Muscle layer of duodenum (tissue), 2 donors: ENCODE results near the gene CHPT1.

Experiments
- H3K27ac ChIP-seq: one replicate; pipeline ENCODE4 v1.7.0; 2013; ENCODE audit warnings: mild to moderate bottlenecking, low read length
- H3K27me3 ChIP-seq: one replicate; pipeline ENCODE4 v1.7.0; 2013; ENCODE audit warnings: low read depth, mild to moderate bottlenecking, control low read depth, low read length
- H3K36me3 ChIP-seq, 2 donors: one replicate each; pipeline ENCODE4 v1.7.0; 2013; ENCODE audit warnings: low read length in 2 of 2, control low read depth in 1 of 2, mild to moderate bottlenecking in 1 of 2; ENCODE audit not compliant: insufficient read depth in 2 of 2, control insufficient read depth in 1 of 2
- H3K4me1 ChIP-seq, 2 donors: one replicate each; pipeline ENCODE4 v1.7.0; 2013; ENCODE audit warnings: low read length in 2 of 2, mild to moderate bottlenecking in 2 of 2, control low read depth in 1 of 2, moderate library complexity in 1 of 2; ENCODE audit not compliant: insufficient read depth in 2 of 2, control insufficient read depth in 1 of 2
- H3K4me3 ChIP-seq, 2 donors: one replicate each; pipeline ENCODE4 v1.7.0; 2013; ENCODE audit warnings: low read length in 2 of 2, low read depth in 1 of 2, mild to moderate bottlenecking in 1 of 2
- H3K9me3 ChIP-seq, 2 donors: one replicate each; pipeline ENCODE4 v1.7.0; 2013; ENCODE audit warnings: low read length in 2 of 2, control low read depth in 1 of 2, mild to moderate bottlenecking in 1 of 2; ENCODE audit not compliant: control insufficient read depth in 1 of 2
- donor health status: healthy.

Gene CHPT1

DNA sequence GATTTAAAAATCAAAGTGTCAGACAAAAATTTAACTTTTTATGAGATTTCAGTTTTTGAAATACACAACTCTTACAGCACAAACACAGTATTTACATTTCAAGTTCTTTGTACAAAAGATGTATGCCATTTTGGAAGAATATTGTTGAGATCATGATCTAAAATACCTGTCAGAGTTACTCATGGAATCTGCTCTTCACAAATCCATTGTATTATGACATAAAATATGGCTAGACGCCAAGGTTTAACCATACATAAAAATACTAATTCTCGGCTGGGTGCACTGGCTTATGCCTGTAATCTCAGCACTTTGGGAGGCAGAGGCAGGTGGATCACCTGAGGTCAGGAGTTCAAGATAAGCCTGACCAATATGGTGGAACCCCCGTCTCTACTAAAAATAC, 48.0 kb downstream of the CHPT1 start:
- no peaks in the 10 kb centered on the region for H3K9me3 ChIP-seq
- H3K4me1 ChIP-seq: no peaks in the 10 kb centered on the region
- H3K36me3 ChIP-seq: peaks cover 40 to 45% of the 10 kb centered on the region in 2 donors

DNA sequence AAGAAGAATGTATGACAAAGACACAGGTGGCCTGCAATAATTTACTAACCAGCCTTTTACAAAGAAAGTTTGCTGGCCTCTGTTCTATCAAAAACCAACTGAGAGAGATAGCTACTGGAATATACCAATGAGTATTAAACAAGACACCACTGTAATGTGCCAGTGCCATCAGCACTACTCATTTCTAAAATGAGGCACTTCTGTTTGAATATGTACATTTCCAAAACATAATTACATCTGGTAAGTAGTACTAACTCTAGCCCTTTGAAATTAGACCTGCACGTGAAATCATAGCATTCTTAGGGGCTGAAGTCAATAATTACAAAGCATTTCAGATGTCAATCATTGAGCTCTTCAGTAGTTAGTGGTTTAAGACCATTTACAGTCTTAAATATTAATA, 48.8 kb downstream of the CHPT1 start:
- Histone ChIP-seq H3K36me3 (peaks cover 40 to 51% of the 10 kb centered on the region in 2 donors), H3K4me1 (no peaks in the 10 kb centered on the region), H3K9me3 (no peaks in the 10 kb centered on the region), H3K27me3 (no peaks in the 10 kb centered on the region), H3K4me3 (no peak overlapping the region), H3K27ac (no peak overlapping the region)

More for the DNA sequence above, 48.0 kb downstream of the CHPT1 start:
- Histone ChIP-seq H3K4me3 (no peak overlapping the region), H3K27ac (no peak overlapping the region), H3K27me3 (no peaks in the 10 kb centered on the region)

DNA sequence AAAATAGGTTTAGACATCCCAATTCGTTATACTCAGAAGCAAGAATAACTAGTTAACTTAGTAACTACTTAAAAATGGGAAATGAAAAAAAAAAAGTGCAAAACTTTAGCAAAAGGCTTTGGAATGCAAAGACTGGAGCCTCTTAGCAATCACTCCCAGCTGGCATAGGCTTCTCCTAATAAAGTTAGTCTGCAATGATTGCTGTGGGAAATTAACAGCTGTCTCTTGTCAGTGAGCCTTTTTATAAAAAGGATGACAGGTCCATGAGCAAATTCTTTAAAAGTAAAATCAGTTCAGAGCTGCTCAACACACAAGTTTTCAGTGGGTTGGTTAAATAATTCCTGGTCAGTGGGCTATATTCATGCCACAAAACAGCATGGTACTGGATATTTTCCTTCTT, 49.2 kb downstream of the CHPT1 start:
- H3K9me3 ChIP-seq: no peaks in the 10 kb centered on the region
- H3K4me1 ChIP-seq: no peaks in the 10 kb centered on the region
- no peaks in the 10 kb centered on the region for H3K27me3 ChIP-seq
- H3K36me3 ChIP-seq: peaks cover 40 to 54% of the 10 kb centered on the region in 2 donors
- no peak overlapping the region for H3K27ac ChIP-seq
- H3K4me3 ChIP-seq: no peak overlapping the region

DNA sequence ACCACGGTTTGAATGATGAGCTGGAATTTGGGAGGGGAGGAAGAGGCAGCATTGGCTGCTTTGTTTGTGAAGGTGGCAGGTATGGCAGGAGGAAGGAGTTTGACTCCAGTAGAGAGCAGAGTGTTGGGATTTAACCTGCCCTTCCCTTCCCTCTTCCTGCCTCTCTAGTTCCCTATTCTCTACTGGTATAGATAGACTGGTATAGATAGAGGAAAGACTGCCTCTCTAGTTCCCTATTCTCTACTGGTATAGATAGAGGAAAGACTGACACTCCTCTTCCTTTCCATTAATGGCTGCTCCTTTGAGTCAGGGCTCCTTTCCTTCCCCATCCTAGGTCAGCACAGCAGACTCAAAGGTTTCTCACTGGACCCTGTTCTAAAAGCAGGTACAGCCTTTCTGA, 50.3 kb downstream of the CHPT1 start:
- peaks cover 46 to 55% of the 10 kb centered on the region in 2 donors for H3K36me3 ChIP-seq
- no peaks in the 10 kb centered on the region for H3K27me3 ChIP-seq
- H3K9me3 ChIP-seq: no peaks in the 10 kb centered on the region
- H3K4me1 ChIP-seq: no peaks in the 10 kb centered on the region
- H3K27ac ChIP-seq: no peak overlapping the region
- H3K4me3 ChIP-seq: no peak overlapping the region

DNA sequence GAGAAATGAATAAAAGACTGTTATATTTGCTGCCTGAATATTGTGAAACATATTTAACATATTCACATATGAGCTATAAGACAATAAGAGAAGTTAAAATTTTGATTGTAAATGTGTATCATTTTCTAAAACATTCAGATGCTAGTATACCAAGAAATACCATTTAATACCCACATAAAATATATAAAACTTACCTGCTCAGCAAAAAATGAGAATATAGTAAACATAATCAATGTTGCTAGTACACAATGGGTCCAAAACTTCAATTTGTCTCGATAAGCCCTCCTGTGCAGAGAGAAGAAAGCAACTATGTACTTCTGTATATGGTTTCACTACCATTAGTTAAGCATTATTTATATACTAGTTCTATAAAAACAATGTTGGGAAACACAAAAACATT, 51.5 kb downstream of the CHPT1 start:
- Histone ChIP-seq H3K9me3 (no peaks in the 10 kb centered on the region), H3K4me1 (no peaks in the 10 kb centered on the region), H3K4me3 (no peak overlapping the region), H3K36me3 (peaks cover 50 to 57% of the 10 kb centered on the region in 2 donors), H3K27me3 (no peaks in the 10 kb centered on the region), H3K27ac (no peak overlapping the region)

DNA sequence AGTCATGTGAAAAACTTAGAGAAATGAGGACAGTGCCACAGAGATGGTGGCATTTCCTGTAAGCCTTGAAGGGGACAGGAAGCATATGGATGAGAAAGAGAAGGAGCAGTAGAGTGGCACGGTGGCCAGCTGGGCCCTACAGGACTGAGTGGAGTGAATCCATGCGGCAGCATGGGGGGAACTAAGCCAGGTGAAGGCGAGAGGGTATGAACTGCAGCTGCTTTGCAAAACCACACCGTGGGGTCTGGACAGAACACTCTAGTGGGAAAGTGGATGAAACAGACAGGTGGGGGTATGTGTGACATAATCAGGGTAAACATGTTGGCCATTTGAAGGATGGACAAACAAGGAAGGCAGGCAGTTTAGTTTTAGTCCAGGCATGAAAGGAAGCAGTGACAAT, 52.2 kb downstream of the CHPT1 start:
- no peak overlapping the region for H3K27ac ChIP-seq
- no peaks in the 10 kb centered on the region for H3K9me3 ChIP-seq
- H3K4me1 ChIP-seq: no peaks in the 10 kb centered on the region
- no peaks in the 10 kb centered on the region for H3K27me3 ChIP-seq
- H3K36me3 ChIP-seq: peaks cover 42 to 56% of the 10 kb centered on the region in 2 donors
- no peak overlapping the region for H3K4me3 ChIP-seq

DNA sequence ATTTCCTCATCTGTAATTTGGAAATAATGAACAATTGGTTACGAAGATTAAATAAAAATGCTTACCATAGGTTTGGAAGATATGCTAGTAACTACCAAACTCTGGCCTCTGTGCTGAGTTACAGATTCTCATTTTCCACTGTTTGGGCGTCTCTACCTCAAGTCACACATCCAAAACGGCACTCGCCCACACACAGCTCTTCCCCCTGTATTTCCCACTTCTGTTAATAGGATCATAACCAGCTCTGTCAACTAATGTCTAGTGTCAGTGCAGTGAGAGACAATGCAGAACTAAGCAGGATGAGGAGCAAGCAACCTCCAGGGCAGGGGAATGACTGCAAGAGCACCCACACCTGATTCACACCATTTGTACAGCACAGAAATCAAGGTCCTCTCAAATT, 52.7 kb downstream of the CHPT1 start:
- Histone ChIP-seq H3K36me3 (peaks cover 39 to 51% of the 10 kb centered on the region in 2 donors), H3K27me3 (no peaks in the 10 kb centered on the region), H3K27ac (no peak overlapping the region), H3K4me1 (no peaks in the 10 kb centered on the region), H3K9me3 (no peaks in the 10 kb centered on the region), H3K4me3 (no peak overlapping the region)

DNA sequence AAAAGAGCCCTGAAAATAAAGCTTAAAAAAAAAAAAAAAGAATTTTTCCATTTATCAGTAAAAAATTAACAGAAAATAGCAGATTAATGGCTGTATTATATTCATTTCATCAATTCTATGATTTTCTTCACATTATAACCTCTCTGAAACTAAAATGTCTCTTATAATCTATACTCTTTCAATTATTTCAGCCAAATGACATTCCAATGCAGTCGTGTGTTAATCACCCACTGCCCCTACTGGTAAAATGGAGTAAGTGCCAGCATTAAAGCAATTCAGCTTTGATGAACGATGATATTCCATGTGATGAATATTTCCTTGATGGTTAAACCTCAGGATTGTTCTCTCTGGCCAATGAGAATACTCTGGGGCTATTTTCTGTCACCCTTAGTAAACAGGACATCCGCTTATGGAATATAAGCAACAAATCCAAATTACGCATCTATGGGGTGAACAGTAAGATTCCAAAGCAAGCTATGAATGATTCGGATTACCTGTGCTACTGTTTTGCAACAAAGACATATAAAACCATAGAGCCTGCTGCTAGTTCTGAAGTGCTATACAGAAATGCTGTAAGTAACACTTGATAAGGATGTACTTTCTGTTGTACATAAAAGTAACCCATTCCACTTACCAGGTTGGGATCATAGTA, 62.1 kb downstream of the CHPT1 start:
- peaks cover 17 to 20% of the 10 kb centered on the region in 2 donors for H3K36me3 ChIP-seq
- H3K27ac ChIP-seq: no peak overlapping the region
- H3K4me3 ChIP-seq: no peak overlapping the region
- H3K9me3 ChIP-seq: no peaks in the 10 kb centered on the region
- H3K4me1 ChIP-seq: no peaks in the 10 kb centered on the region
- H3K27me3 ChIP-seq: no peaks in the 10 kb centered on the region

DNA sequence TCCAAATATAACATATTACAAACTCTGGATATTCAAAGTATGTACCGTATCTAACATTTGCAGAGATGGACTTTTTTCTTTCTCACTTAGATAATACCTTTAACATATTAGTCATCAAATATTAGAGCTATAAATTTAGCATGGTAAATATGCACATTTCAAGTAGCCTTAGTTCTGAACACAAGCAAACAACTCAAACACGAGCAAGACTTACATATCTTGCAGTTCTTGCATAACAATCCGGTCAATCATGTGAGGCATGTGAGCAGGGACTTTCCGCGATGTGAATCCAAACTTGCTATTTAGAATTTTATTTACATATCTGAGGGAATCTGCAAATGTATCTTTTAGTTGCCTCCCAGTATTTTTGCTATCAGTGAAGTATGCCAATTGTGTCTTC, 63.9 kb downstream of the CHPT1 start:
- Histone ChIP-seq H3K4me3 (no peak overlapping the region), H3K4me1 (no peaks in the 10 kb centered on the region), H3K27ac (no peak overlapping the region), H3K36me3 (peaks cover 13 to 16% of the 10 kb centered on the region in 2 donors), H3K9me3 (no peaks in the 10 kb centered on the region), H3K27me3 (no peaks in the 10 kb centered on the region)

DNA sequence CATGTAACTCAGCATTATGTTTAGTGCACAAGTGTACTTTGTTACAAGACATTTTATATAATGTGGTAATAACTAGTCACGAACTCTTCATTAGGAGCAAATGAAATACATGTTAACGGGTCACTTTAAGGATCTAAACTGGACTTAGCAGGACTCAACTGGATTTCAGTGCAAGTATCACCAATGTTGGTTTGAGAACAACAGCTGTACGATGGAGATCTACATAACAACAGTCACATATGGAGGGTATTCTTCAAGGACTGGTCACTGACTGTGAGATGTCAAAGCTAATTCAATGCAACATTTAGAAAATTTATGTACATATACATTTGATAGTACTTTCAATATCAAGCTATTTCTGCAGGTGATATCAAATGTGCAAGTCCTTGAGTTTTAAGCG, 64.3 kb downstream of the CHPT1 start:
- H3K4me3 ChIP-seq: no peak overlapping the region
- H3K36me3 ChIP-seq: peaks cover 13 to 19% of the 10 kb centered on the region in 2 donors
- H3K27me3 ChIP-seq: no peaks in the 10 kb centered on the region
- H3K27ac ChIP-seq: no peak overlapping the region
- no peaks in the 10 kb centered on the region for H3K4me1 ChIP-seq
- H3K9me3 ChIP-seq: no peaks in the 10 kb centered on the region

DNA sequence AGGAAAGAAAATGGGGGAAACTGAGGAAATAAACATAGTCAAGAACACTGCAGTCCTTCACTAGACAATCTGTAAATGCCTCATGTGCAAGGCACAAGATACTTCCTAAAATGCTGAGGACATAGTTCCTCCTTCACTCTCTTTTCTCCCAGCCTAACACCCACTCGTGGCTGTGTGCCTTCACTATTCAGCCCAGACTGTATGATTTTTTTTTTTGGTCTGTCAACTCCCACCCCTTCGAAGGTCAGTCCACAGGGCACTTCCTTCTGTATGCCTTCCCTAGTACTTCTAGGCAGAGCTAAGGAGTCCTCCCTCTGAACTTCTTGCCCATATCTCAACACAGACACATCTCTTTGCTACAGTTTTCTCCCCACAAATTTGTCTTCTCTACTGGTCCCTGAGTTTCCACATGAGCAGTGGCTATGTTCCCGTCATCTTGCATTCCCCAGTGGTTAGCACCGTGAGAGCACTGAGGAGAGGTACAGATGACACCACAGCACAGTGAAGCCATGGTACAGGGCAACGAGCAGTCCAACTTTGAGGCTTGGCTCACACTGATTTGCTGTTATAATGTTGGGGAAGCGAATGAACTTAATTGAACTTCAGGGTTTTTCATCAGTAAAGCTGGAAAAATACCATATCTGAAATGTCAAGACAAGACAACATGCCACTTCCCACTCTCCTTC, 65.9 kb downstream of the CHPT1 start:
- H3K27me3 ChIP-seq: no peaks in the 10 kb centered on the region
- H3K9me3 ChIP-seq: no peaks in the 10 kb centered on the region
- H3K27ac ChIP-seq: no peak overlapping the region
- H3K4me1 ChIP-seq: no peaks in the 10 kb centered on the region
- peaks cover 13 to 32% of the 10 kb centered on the region in 2 donors for H3K36me3 ChIP-seq
- no peak overlapping the region for H3K4me3 ChIP-seq
